C1 segment of cervical spinal cord (tissue), 14 donors: ENCODE results near the gene GPD1L.

Source experiments
- DNase-seq, 14 donors: peaks; one replicate each; lab custom pipeline; 2025; lab: John Stamatoyannopoulos, UW

The GPD1L gene

GRCh38 chr3:32136703-32137102, 30.3 kb downstream of the GPD1L start:
- peak in 1 of 14 donors; percentile 14 for DNase-seq

GRCh38 chr3:32137870-32138269, 31.4 kb downstream of the GPD1L start:
- DNase-seq: no peak

DNA sequence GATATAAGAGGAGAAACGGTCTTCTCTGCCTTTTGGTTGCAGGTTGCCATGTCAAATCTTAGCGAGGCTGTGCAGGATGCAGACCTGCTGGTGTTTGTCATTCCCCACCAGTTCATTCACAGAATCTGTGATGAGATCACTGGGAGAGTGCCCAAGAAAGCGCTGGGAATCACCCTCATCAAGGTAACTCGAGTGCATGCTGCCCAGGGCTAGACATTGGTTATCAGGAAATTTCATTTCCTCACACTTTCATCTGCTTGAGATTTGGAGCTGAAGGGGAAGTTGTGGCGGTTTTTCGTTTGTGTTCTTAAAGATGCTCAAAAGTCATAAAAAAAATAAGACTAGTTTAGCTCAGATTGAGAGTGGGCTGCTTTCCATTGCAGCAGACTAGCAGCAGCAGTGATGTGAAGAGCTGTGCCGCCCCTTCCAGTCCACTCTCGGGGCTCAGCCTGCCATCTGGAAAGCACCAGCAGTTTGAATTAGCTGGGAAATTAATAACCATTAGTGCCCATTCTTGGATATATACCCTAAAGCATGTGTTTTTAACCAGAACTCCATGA, 32.2 kb downstream of the GPD1L start:
- no peak for DNase-seq

- DNase-seq: no peak
Measured at GRCh38 chr3:32140943-32141342, 34.5 kb downstream of the GPD1L start.

- peak in 6 of 14 donors; percentile 3 to 54 (median 15) for DNase-seq
Measured at GRCh38 chr3:32143849-32144757, 37.7 kb downstream of the GPD1L start.

DNA sequence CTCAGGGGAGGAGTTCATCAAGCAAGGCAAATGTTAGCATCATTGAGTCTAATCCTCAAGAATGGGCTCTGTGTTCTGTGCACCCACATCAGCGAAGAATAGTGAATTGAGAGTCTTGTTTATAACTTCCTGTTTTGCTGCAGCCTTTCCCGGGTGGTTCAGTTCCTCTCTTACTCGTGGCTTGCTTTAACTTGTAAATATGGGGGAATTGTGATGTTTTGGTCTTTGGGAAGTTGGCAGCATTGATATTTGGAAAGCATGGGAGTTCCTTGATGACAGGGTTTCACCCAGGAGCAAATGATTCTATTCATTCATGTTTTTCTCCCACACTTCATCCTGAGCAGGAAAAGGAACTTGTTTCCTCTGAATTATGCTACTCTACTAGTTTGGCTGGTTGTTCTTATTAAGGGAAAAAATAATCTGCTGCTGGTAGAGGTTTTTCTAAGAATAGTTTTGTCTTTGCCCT, 40.4 kb downstream of the GPD1L start:
- DNase-seq: peak in 9 of 14 donors; percentile 4 to 51 (median 27)

DNA sequence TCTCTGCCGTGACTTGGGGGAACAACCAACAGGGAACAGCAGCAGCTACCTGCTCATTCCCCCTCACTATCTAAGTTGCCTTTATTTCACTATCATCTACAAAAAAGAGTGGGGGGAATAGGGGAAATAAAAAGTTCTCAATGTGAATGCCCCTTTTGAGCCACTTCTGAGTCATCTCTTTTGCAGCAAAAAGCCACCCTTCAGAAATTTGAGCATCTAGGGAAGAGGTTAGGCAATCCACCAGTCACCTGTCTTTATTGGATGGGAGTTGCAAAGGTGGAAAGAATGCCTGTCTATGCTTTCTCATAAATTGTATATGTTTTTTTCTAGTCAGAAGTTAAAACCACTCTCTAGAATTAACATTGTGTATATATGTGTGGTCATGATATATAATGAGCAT, 41.1 kb downstream of the GPD1L start:
- no peak for DNase-seq

DNA sequence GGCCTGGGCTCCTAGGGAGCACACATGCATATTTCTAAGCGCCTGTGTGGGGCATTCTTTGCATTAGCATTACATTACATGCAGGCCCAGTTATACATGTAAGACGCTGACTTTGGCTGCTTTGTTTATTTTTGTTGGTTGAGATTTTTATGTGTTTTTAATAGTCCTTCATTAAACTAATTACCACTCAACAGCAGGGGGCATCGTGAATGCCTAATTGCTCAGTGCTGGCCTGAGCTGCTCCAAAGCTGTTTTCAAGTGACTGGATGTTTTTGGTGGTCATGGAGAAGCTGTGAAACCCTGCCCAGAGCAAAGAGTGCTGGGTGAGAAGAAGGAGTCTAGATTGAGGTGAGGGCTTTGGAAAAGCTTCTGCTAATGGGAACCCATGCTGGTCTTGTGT, 41.5 kb downstream of the GPD1L start:
- DNase-seq: peak in 2 of 14 donors; percentile 10 to 11

DNA sequence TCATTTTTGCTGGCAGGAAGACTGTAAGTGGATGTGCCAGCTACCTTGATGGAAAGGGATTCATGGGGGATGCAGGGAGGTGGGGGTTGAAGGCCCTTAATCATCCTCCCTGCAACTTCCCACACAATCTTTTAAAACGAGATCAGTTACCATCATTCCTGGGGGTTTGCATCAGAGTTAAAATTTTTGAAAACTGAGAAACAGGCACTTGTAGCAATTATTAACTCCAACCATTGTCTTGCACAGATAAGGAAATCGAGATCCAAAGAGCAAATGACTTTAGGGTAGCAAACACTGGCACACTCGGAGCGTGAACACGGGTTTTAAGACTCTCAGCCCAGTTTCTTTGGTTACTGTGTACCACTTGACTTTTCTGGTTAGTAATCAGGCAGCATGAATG, 41.9 kb downstream of the GPD1L start:
- DNase-seq: no peak

- DNase-seq: no peak
Measured at GRCh38 chr3:32153414-32154204, 47.2 kb downstream of the GPD1L start.

DNA sequence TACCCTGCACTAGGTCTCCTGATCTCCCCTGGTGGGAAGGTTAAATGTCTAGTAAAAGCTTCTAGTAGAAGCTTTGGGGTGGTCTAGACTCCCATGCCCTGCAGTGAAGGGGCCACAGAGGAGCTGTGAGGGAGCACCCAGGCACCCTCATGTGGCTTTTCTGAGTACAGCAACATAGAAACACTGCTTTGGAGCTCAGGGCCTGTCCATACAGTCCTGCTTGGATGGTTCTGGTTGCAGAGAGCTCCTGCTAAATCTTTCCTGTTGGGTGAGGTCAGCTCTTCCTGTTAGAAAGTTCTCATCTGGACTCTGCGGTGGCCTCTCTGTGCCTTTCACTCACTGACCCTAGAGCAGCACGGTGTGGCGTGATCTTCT, 47.8 kb downstream of the GPD1L start:
- DNase-seq: no peak

DNA sequence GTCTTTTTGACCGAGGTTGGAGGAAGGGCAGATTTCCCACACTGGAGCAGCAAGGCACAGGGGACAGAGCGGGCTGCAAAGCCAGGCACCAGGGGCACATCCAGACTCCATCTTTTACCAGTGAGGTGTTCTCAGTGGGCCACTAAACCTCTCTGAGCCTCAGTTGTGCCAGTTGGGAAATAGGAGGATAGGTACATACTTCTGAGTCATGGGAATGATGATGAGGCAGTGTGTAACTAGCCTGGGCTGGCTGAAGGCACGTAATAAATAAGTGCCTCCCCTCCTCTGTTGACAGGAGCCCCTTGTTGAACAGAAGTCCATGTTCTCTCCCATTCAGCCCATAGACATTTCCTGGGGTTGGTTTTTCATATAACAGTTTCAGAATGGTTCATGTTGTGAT, 48.7 kb downstream of the GPD1L start:
- DNase-seq: no peak

DNA sequence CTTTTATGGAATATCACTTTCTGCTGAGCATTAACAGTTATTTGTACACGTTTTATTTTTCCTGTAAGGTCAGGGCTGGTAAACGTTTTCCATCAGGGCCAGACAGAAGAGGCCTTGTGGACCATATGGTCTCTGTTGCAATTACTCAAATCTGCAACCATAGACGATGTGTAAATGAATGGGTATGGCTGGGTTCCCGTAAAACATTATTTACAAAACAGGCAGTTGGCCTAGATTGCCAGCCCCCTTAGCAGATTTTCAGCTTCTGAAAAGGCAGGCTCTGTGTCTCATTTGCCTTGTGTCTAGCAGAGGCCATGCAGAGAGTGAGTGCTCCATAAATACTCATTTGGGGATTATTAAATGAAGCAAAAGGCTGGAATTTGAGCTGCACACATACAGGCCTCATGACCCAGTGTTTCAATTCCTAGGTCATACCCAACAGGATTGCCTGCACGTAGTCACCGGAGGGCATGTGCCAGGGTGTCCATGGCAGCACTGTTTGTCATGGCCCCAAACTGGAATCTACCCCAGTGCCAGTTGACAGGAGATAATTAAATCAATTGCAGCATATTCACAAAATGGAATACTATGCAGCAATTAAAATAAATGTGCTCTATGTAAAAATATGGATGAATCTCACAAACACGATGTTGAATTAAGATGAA, 51.3 kb downstream of the GPD1L start:
- peak in 1 of 14 donors; percentile 36 for DNase-seq

- DNase-seq: no peak
Measured at GRCh38 chr3:32160706-32161214, 54.3 kb downstream of the GPD1L start.

GRCh38 chr3:32165442-32165841, 59.0 kb downstream of the GPD1L start:
- DNase-seq: no peak

GRCh38 chr3:32166654-32167053, 60.2 kb downstream of the GPD1L start:
- no peak for DNase-seq

GRCh38 chr3:32172420-32172819, 66.0 kb downstream of the GPD1L start:
- DNase-seq: no peak

GRCh38 chr3:32175607-32176197, 69.3 kb downstream of the GPD1L start:
- DNase-seq: no peak

GRCh38 chr3:32176989-32177701, 70.7 kb downstream of the GPD1L start:
- DNase-seq: no peak

GRCh38 chr3:32177702-32178198, 71.3 kb downstream of the GPD1L start:
- peak in 2 of 14 donors; percentile 3 to 9 for DNase-seq
